Stimulated activated CD4-positive, alpha-beta T cell treated with anti-CD3 and anti-CD28 coated beads, TNF-alpha, amount 100 ng/mL, for 48 hours (primary cell): ENCODE results near the gene CDKN1C.
A peak's percentile ranks its signal among the peaks of the same experiment; 100 is the strongest.
"Not testable (repeated sequence)": the region's sequence is repeated elsewhere in the genome, so short reads cannot be mapped to it uniquely, and the experiment has no call there.

Experiments
- DNase-seq, 3 donors: peaks; one replicate each; pipeline ENCODE4 v3.0.0-alpha.2; 2020; ENCODE audit warnings: low read depth in 3 of 3

CDKN1C gene

GRCh38 chr11:2909133-2909902, 23.7 kb upstream of the CDKN1C start:
- no peak for DNase-seq

GRCh38 chr11:2908130-2908529, 22.6 kb upstream of the CDKN1C start:
- DNase-seq, result no peak

- not testable (repeated sequence) for DNase-seq
These were observed 19.7 kb upstream of the CDKN1C start for GRCh38 chr11:2905299-2905698.

GRCh38 chr11:2904153-2905052, 18.8 kb upstream of the CDKN1C start:
- DNase-seq, result no peak

GRCh38 chr11:2903672-2904011, 18.1 kb upstream of the CDKN1C start:
- DNase-seq, result no peak

- no peak for DNase-seq
These were observed 17.5 kb upstream of the CDKN1C start for GRCh38 chr11:2902784-2903671.

- peak; percentile 91 to 94 (median 92) for DNase-seq
These were observed 16.5 kb upstream of the CDKN1C start for GRCh38 chr11:2901854-2902783.

GRCh38 chr11:2901196-2901796, 15.7 kb upstream of the CDKN1C start:
- no peak for DNase-seq

GRCh38 chr11:2899080-2899783, 13.7 kb upstream of the CDKN1C start:
- no peak for DNase-seq

- peak in 1 of 3 donors; percentile 38 for DNase-seq
These were observed 12.9 kb upstream of the CDKN1C start for GRCh38 chr11:2898366-2899079.

GRCh38 chr11:2897048-2897447, 11.5 kb upstream of the CDKN1C start:
- no peak for DNase-seq

GRCh38 chr11:2896047-2896446, 10.5 kb upstream of the CDKN1C start:
- no peak for DNase-seq

GRCh38 chr11:2893935-2894334, 8.4 kb upstream of the CDKN1C start:
- no peak for DNase-seq

- no peak for DNase-seq
These were observed 7.5 kb upstream of the CDKN1C start for GRCh38 chr11:2892967-2893528.

- peak; percentile 37 to 71 (median 41) for DNase-seq
These were observed 6.8 kb upstream of the CDKN1C start for GRCh38 chr11:2892215-2892966.

GRCh38 chr11:2891326-2892214, 6.0 kb upstream of the CDKN1C start:
- no peak for DNase-seq
